RCC 7860 (cell line): ENCODE data around the gene CIAPIN1.

ENCODE experiments used
- DNase-seq: peaks from one replicate; pipeline ENCODE4 v3.0.0-alpha.2; 2015; ENCODE audit warnings: low spot score
- FAIRE-seq: peaks from 2 replicates; lab custom pipeline; 2012; peaks lifted over from hg19 to GRCh38; lab: Jason Lieb, UNC

The CIAPIN1 gene

DNA sequence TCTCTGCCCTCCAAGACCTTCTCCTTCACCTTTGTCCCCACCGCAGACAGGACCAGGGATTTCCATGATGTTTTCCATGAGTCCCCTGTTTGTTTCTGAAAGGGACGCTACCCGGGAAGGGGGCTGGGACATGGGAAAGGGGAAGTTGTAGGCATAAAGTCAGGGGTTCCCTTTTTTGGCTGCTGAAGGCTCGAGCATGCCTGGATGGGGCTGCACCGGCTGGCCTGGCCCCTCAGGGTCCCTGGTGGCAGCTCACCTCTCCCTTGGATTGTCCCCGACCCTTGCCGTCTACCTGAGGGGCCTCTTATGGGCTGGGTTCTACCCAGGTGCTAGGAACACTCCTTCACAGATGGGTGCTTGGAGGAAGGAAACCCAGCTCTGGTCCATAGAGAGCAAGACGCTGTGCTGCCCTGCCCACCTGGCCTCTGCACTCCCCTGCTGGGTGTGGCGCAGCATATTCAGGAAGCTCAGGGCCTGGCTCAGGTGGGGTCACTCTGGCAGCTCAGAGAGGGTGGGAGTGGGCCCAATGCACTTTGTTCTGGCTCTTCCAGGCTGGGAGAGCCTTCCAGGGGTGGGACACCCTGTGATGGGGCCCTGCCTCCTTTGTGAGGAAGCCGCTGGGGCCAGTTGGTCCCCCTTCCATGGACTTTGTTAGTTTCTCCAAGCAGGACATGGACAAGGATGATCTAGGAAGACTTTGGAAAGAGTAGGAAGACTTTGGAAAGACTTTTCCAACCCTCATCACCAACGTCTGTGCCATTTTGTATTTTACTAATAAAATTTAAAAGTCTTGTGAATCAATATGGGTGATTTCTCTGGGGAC is 62.7 kb downstream of the CIAPIN1 start:
- DNase-seq (no peak), FAIRE-seq (no peak)

DNA sequence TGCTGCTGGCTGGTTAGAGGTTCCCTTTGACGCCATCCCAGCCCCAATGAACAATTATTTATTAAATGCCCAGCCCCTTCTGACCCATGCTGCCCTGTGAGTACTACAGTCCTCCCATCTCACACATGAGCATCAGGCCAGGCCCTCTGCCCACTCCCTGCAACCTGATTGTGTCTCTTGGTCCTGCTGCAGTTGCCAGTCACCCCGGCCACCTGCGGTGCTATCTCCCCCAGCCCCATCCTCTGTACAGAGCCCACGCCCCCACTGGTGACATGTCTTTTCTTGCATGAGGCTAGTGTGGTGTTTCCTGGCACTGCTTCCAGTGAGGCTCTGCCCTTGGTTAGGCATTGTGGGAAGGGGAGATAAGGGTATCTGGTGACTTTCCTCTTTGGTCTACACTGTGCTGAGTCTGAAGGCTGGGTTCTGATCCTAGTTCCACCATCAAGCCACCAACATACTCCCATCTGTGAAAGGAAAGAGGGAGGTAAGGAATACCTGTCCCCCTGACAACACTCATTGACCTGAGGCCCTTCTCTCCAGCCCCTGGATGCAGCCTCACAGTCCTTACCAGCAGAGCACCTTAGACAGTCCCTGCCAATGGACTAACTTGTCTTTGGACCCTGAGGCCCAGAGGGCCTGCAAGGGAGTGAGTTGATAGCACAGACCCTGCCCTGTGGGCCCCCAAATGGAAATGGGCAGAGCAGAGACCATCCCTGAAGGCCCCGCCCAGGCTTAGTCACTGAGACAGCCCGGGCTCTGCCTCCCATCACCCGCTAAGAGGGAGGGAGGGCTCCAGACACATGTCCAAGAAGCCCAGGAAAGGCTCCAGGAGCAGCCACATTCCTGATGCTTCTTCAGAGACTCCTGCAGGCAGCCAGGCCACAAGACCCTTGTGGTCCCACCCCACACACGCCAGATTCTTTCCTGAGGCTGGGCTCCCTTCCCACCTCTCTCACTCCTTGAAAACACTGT is 63.6 kb downstream of the CIAPIN1 start:
- DNase-seq (peak; percentile 29), FAIRE-seq (no peak)

DNA sequence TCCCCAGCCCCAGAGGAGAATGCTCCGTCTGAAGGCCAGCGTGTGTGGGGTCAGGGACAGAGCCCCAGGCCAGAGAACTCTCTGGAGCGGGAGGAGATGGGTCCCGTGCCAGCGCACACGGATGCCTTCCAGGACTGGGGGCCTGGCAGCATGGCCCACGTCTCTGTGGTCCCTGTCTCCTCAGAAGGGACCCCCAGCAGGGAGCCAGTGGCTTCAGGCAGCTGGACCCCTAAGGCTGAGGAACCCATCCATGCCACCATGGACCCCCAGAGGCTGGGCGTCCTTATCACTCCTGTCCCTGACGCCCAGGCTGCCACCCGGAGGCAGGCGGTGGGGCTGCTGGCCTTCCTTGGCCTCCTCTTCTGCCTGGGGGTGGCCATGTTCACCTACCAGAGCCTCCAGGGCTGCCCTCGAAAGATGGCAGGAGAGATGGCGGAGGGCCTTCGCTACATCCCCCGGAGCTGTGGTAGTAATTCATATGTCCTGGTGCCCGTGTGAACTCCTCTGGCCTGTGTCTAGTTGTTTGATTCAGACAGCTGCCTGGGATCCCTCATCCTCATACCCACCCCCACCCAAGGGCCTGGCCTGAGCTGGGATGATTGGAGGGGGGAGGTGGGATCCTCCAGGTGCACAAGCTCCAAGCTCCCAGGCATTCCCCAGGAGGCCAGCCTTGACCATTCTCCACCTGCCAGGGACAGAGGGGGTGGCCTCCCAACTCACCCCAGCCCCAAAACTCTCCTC is 64.5 kb downstream of the CIAPIN1 start:
- no peak for FAIRE-seq

DNA sequence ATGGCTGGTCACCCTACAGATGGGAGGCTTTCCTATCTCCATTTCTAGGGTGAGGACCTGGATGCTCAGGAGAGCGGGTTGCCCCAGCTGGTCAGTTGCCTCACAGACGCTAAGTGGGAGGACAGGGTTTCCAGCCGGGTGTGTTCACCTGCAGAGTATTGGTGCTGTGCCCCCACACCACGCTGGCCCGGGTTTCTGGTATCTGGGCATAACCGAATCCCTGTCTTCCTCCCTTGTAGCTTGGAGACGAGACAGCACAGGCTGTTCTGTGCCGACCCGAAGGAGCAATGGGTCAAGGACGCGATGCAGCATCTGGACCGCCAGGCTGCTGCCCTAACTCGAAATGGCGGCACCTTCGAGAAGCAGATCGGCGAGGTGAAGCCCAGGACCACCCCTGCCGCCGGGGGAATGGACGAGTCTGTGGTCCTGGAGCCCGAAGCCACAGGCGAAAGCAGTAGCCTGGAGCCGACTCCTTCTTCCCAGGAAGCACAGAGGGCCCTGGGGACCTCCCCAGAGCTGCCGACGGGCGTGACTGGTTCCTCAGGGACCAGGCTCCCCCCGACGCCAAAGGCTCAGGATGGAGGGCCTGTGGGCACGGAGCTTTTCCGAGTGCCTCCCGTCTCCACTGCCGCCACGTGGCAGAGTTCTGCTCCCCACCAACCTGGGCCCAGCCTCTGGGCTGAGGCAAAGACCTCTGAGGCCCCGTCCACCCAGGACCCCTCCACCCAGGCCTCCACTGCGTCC is 65.2 kb downstream of the CIAPIN1 start:
- no peak for DNase-seq

More for the DNA sequence above, 64.5 kb downstream of the CIAPIN1 start:
- DNase-seq: no peak

DNA sequence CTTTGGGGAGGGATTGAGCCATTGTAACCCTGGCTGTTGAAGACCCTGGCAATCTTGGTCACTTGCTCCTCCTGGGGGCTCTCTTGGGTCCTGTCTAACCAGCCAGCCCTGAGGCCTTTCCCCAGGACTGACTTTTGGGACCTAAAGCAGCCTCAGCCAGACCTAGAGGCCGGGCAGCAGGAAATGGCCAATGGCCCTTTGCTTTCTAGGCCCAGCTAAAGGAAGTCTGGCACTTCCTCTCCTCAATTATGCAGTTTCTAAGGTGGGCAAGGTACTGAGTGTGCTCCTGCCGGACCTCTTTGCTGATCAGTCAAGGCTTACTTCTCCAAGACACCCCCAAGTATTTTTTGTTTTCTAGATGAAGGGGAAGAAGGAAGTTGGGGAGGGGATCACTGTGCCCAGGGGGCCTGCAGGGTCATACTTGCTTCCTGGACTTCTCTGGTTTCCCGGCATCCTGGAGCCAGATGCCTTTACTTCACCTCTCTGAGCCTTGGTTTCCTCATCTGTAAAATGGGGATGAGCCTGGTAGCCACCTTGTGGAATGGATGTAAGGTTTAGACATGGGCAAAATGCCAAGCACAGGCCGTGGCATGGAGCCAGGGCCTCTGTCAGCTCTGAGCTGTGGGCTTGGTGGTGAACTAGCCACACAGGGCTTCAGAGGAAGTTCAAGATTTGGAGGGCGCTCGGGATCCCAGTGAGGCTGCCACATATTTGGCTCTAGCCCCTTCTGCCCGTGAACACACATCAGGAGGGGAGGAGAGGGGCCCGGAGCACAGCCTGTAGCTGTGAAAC is 66.3 kb downstream of the CIAPIN1 start:
- DNase-seq: peak; percentile 42
- FAIRE-seq: no peak

More for the DNA sequence above, 65.2 kb downstream of the CIAPIN1 start:
- no peak for FAIRE-seq

DNA sequence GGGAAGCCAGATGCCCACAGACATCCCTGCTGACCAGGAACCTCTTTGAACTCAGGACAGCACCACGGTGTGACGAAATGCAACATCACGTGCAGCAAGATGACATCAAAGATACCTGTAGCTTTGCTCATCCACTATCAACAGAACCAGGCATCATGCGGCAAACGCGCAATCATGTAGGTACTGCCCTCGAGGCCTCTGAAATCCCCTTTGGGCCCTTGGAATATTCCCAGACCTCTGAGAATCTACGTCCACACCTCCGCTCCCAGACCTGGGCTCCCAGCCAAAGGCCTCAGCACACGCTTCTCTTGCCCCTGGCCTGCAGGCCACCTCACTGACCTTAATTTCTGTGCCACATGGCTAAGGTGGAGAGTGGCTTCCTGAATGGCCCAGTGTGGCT is 67.6 kb downstream of the CIAPIN1 start:
- FAIRE-seq: no peak
- DNase-seq: no peak
